PC-3 (cell line): Measurements from ENCODE around the gene GET3.

ENCODE experiments used
- CTCF ChIP-seq: fragments of 300-600 bp; sonication (generic); conservative IDR thresholded peaks from 2 replicates; pipeline ENCODE4 v1.5.1; 2017; ENCODE audit warnings: antibody characterized with exemption, low read depth, mild to moderate bottlenecking, low read length
- EZH2 ChIP-seq: fragments of 300-600 bp; sonication (generic); IDR thresholded peaks from one replicate; pipeline ENCODE4 v1.6.1; 2017; ENCODE audit warnings: antibody characterized with exemption, mild to moderate bottlenecking, low read length; ENCODE audit not compliant: unreplicated experiment
- EZH2phosphoT487 ChIP-seq: fragments of 300-600 bp; sonication (generic); IDR thresholded peaks from 2 replicates; pipeline ENCODE4 v1.6.1; 2018; ENCODE audit warnings: mild to moderate bottlenecking, antibody characterized with exemption, low read length, borderline replicate concordance

- no peak for TF ChIP-seq CTCF
- TF ChIP-seq EZH2, result no peak
- TF ChIP-seq EZH2phosphoT487, result peak; percentile 41; the same call in 1 of the 2 replicates
Measured at GRCh38 chr19:12794196-12794941, 57.1 kb downstream of the GET3 start.
